NCI-H187 treated with DMSO at 0.1 percent for 48 hours (cell line): Measurements from ENCODE around the gene DAO.

ENCODE experiments used
- DNase-seq: peaks from one replicate; lab custom pipeline; 2025; lab: John Stamatoyannopoulos, UW

Gene DAO

GRCh38 chr12:108921946-108922345 is 42.1 kb downstream of the DAO start:
- DNase-seq = no peak

GRCh38 chr12:108922918-108923317 is 43.0 kb downstream of the DAO start:
- no peak for DNase-seq

- DNase-seq = no peak
These were observed 48.8 kb downstream of the DAO start for GRCh38 chr12:108928695-108929094.

GRCh38 chr12:108930155-108930554 is 50.3 kb downstream of the DAO start:
- no peak for DNase-seq

GRCh38 chr12:108930756-108931155 is 50.9 kb downstream of the DAO start:
- DNase-seq = no peak

- DNase-seq = no peak
These were observed 54.1 kb downstream of the DAO start for GRCh38 chr12:108933949-108934348.

GRCh38 chr12:108935159-108935763 is 55.4 kb downstream of the DAO start:
- no peak for DNase-seq

GRCh38 chr12:108938247-108938924 is 58.5 kb downstream of the DAO start:
- no peak for DNase-seq

GRCh38 chr12:108939594-108939993 is 59.7 kb downstream of the DAO start:
- no peak for DNase-seq

GRCh38 chr12:108940138-108940537 is 60.2 kb downstream of the DAO start:
- DNase-seq = no peak

GRCh38 chr12:108947097-108947496 is 67.2 kb downstream of the DAO start:
- DNase-seq = no peak

GRCh38 chr12:108948367-108948766 is 68.5 kb downstream of the DAO start:
- DNase-seq = no peak

- no peak for DNase-seq
These were observed 70.1 kb downstream of the DAO start for GRCh38 chr12:108949976-108950375.
